Activated T-helper 1 cell treated with anti-CD3 and anti-CD28 coated beads, Interleukin-2, amount 50 U/mL, for 16 hours (primary cell): ENCODE results near the gene ADAD2.
"Not testable (repeated sequence)": the region's sequence is repeated elsewhere in the genome, so short reads cannot be mapped to it uniquely, and the experiment has no call there.

Experiments
- DNase-seq, 2 donors: peaks; one replicate each; pipeline ENCODE4 v3.0.0-alpha.2; 2020; ENCODE audit warnings: low read depth in 1 of 2, low spot score in 1 of 2

ADAD2 gene

DNA sequence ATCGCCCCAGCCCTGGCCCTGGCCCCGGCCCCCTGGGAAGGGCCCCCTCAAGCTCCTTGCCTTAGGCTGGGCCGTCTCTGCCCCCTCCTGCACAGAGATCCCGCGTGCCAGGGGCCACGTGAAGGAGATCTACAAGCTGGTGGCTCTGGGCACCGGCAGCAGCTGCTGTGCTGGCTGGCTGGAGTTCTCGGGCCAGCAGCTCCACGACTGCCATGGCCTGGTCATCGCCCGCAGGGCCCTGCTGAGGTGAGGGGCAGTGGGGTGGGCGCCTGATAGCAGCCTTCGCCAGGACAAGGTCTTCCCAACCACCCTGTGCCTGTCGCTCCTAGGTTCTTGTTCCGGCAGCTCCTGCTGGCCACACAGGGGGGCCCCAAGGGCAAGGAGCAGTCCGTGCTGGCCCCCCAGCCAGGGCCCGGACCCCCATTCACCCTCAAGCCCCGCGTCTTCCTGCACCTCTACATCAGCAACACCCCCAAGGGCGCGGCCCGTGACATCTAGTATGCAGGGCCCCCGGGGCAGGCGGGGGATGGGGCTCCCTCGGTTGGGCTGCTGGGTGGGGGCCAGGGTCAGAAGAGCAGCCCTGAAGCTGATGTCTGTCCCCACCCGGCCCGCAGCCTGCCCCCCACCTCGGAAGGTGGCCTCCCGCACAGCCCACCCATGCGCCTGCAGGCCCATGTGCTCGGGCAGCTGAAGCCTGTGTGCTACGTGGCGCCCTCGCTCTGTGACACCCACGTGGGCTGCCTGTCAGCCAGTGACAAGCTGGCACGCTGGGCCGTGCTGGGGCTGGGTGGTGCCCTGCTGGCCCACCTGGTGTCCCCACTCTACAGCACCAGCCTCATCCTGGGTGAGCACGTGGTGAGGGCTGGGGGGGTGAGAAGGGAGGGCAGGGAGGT lies 4.5 kb downstream of the ADAD2 start:
- DNase-seq, result no peak

GRCh38 chr16:84196101-84196500 lies 5.1 kb downstream of the ADAD2 start:
- DNase-seq, result no peak

- no peak for DNase-seq
Measured at GRCh38 chr16:84196727-84197394, 5.9 kb downstream of the ADAD2 start.

DNA sequence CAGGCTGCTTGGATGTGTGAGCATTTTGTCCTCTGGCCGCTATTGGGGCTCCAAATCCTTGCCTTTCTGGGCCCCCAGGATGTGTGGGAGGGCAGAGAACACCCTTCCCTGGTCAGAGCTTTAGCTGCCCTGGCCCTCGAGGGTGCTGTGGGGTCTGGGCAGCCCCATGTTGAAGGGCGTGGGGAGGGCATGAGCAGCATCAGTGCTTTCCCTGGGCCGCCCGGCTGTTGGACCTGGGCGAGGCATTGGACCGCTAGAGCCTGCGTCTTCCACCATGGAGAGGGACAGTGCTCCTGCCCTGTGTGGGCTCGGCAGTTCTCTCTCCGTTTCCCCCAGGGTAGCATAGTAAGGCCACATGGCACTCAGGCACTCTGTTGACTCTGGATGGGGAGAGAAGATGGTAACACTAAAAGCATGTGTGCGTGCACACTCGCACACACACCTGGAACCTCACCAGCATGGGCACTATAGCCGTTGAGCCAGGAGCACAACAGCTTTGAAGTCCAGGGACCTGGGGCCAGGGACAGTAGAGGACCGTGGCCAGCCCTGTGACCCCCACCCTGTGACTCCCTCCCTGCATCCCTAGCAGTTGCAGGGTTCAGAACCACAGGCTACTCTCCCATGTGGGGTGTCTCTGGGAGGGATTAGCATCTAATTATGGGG lies 6.6 kb downstream of the ADAD2 start:
- no peak for DNase-seq

- no peak for DNase-seq
Measured at GRCh38 chr16:84198401-84198800, 7.4 kb downstream of the ADAD2 start.

- DNase-seq, result no peak
Measured at GRCh38 chr16:84199097-84199496, 8.1 kb downstream of the ADAD2 start.

DNA sequence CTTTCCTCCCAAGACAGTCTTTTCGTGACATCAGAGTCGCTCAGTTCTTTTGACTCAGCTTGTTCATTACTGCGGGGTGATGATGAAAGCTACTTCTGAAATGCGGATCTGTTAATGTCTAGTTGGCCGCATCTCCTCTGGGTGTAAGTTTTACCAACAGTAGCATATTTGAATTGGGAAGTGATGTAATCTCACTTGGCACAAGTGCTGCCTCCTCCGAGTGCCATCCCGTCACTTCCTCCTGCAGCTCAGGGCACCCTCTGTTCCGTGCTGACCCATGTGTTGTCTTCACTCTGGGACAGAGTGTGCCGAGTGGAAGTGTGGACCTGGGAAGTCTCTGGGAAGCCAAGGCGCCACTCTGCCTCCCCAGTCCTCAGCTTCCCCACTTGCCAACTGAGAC lies 8.9 kb downstream of the ADAD2 start:
- DNase-seq, result no peak

- not testable (repeated sequence) for DNase-seq
Measured at GRCh38 chr16:84204551-84204950, 13.6 kb downstream of the ADAD2 start.

DNA sequence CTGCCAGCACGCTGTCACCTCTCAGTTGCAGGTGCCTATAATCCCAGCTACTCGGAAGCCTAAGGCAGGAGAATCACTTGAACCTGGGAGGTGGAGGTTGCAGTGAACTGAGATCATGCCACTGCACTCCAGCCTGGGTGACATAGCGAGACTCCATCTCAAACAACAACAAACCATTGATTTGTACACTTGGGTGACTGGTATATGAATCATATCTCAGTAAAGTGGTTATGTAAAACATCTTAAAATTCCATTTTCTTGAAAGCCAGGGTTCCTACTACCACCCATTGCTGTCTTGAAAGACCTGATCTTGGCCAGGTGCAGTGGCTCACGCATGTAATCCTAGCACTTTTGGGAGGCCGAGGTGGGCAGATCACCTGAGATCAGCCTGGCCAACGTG lies 14.2 kb downstream of the ADAD2 start:
- not testable (repeated sequence) for DNase-seq

GRCh38 chr16:84205976-84206691 lies 15.2 kb downstream of the ADAD2 start:
- no peak for DNase-seq

GRCh38 chr16:84207251-84207650 lies 16.3 kb downstream of the ADAD2 start:
- no peak for DNase-seq

DNA sequence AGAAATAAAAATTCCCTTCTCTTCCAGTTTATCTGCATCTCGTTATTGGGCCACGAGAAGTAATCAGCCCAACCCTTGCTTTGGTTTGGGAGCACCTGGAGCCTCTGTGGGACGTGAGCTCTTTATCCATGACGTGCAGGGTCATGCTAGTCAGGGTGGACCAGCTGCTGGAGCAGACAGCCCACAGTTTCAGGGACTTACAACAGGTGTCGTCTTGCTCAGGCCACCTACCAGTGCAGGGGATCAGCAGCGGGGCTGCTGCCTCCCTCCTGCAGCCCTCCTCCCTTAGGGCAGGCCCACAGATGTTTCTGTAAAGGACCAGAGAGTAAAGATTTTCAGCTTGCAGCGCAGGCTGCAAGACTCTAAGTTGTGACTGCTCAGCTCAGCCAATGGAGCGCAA lies 16.9 kb downstream of the ADAD2 start:
- DNase-seq, result no peak

GRCh38 chr16:84209989-84210388 lies 19.0 kb downstream of the ADAD2 start:
- DNase-seq, result no peak

DNA sequence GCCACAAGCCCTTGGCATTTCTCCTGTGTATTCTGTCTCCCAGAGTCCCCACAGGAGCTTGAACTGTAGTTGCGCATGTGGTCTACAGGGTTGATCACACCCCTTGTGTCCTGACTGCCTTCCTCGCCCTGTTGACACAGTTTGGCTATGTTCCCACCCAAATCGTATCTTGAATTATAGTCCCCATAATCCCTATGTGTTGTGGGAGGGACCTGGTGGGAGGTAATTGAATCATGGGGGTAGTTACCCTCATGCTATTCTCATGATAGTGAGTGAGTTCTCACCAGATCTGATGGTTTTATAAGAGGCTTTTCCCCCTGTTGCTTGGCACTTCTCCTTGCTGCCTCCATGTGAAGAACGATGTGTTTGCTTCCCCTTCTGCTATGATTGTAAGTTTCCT lies 21.2 kb downstream of the ADAD2 start:
- DNase-seq, result no peak

DNA sequence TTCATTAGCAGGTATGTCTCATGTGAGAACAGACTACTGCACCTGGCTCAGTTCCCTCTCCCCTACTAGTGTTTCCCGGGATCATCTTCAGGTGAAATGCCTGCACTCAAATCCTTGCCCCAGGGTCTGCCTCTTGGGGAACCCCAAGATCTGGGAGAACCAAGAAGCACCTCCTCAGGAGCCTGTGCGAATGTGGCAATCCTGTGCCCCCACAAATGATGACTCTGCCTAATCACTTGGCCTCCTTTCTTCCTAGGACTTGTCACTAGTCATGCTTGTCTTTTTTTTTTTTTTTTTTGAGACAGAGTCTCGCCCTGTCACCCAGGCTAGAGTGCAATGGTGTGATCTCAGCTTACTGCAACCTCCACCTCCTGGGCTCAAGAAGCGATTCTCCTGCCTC lies 21.7 kb downstream of the ADAD2 start:
- no peak for DNase-seq

DNA sequence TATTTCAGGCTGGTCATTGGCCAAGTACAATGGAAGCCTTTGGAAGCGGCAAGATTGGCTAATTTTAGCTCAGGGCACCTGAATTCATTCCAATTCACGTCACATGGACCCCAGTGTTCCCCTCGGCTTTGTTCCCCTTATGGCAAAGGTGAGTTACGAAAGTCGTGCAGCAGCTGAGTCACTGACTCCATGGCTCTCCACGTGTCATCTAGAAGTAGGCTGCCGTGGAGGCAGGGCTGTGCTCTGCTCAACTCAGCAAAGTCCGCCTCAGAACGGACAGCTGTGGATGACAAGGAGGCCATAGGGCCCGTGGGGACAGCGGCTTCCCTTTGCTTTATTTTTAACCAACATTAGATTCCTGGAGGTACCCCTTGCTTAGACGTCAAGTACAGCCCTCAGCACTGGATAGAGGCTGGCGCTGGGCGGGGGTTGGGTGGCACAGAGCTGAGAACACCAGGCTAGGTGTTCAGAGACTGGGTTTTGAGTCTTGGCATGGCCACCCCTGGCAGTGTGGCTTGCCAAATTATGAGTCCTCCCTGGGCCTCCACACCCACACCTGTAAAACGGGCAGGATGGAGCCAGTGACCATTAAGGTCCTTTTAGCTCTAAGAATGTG lies 23.6 kb downstream of the ADAD2 start:
- DNase-seq, result no peak

DNA sequence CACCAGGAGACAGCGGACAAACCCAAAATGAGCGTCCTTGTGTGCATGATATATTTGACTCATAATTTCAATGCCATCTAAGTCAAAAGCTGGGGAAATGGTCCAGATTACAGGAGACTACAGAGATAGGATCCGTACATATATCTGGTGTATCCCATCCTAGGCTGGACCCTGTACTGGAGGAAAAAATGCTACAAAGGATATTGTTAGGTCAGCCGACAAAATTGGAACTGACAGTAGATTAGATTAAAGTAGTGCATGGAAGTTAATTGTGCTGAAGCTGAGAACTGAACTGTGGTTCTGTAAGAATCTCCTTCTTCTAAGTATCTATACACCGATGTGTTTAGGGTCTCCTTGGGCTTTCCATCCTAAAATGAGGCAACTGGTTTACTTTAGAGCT lies 24.6 kb downstream of the ADAD2 start:
- no peak for DNase-seq

DNA sequence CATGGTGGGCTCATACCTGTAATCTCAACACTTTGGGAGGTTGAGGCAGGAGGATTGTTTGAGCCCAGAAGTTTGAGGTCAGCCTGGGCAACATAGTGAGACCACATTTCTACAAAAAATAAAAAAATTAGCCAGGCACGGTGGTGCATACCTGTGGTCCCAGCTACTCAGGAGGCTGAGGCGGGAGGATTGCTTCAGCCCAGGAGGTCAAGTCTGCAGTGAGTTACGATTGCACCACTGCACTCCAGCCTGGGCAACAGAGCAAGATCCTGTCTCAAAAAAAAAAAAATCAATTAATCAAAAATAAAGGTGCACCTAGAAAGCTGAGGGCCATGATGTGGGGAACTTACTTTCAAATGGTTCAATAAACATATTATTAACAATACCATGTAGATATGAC lies 25.2 kb downstream of the ADAD2 start:
- not testable (repeated sequence) for DNase-seq

DNA sequence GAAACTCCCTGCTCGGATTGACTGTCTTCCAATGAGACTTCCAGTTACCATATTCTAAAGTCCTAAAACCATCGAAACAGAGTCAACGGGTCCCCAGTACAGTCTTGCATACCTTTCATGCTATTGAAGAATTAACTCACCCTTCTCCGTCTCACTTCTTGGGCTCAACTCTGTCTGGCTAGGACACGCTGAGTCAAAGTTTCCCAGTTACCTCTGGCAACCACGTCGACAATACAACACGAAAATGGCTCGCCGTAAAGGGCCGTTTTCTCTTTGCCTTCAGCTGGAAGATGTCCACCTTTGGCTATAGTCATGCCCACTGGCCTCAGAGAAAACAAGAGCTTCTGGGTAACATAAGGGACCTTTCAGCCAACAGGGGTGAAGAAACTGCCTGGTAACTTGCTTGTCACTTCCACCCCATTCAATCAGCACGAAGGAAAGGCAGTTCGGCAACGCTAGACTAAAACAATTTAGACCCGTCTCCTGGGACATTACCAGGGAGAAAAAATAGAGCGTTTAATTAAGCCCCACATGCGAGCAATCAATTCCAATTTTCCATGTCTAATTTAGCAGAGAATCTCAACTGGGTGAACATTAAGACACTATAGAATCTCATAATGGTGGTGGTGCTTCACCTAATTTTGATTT lies 27.3 kb downstream of the ADAD2 start:
- DNase-seq, result no peak

DNA sequence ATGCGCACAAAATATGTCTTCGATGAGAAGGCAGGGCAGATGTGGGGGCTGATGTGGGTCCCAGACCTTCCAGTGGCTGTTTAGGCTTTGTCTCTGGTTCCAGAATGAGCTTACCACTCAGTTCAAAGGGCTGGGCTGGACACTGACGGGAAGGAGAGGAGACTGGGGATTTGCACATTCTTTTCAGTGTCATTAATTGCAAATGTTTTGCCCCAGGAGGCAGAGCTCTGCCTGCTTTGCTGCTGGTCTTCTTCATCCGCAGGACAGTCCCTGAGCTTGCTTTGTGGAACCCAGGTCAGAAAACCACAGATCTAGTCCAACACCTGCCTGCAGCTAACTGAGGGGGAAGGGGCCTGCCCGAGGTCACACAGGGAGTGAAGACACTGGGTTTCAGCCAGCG lies 28.0 kb downstream of the ADAD2 start:
- DNase-seq, result no peak

DNA sequence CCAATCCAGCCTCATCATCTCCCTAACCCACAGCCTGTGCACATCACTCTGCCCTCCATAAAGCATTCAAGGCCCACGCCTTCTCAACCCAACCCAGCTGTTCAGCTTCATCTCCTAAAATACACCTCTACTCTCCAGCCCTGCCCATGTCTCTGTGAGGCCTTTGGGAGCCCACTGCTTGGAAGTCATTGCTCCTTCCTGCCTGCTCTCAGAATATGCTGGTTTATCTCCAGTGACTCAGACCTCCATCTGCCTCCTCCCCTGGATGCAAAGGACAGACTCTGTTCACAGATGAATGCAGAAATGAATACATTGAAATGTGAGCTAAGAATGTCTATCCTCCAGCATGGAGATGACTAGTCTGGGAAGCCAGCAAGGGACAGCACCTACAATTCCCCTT lies 29.9 kb downstream of the ADAD2 start:
- DNase-seq, result no peak
